DMS 273 treated with DMSO at 0.1 percent for 48 hours (cell line): Measurements from ENCODE around the gene ACOT11.

ENCODE experiments used
- DNase-seq: peaks from one replicate; lab custom pipeline; 2025; lab: John Stamatoyannopoulos, UW

Gene ACOT11

DNA sequence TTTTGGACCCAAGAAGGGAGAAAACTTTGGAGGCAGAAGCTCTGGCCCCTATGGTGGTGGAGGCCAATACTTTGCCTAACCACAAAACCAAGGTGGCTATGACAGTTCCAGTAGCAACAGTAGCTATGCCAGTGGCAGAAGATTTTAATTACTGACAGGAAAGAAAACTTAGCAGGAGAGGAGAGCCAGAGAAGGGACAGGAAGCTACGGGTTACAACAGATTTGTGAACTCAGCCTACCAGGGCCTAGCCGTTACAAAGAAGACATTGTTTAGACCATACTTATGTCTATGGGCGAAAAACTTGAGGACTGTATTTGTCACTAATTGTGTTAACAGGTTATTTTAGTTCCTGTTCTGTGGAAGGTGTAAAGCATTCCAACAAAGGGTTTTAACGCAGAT, 10.4 kb upstream of the ACOT11 start:
- no peak for DNase-seq

DNA sequence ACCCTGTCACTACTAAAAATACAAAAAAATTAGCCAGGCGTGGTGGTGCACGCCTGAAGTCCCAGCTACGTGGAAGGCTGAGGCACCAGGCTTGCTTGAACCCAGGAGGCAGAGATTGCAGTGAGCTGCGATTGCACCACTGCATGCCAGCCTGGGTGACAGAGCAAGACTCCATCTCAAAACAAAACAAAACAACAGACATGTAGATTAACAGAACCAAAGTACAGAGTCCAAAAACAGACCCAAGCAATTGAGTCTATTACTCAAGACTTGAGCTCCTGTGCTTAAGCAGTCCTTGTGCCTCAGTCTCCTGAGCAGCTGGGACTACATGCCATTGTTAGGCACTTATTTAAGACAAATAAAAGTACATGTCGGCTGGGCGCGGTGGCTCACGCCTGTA, 9.5 kb upstream of the ACOT11 start:
- no peak for DNase-seq

DNA sequence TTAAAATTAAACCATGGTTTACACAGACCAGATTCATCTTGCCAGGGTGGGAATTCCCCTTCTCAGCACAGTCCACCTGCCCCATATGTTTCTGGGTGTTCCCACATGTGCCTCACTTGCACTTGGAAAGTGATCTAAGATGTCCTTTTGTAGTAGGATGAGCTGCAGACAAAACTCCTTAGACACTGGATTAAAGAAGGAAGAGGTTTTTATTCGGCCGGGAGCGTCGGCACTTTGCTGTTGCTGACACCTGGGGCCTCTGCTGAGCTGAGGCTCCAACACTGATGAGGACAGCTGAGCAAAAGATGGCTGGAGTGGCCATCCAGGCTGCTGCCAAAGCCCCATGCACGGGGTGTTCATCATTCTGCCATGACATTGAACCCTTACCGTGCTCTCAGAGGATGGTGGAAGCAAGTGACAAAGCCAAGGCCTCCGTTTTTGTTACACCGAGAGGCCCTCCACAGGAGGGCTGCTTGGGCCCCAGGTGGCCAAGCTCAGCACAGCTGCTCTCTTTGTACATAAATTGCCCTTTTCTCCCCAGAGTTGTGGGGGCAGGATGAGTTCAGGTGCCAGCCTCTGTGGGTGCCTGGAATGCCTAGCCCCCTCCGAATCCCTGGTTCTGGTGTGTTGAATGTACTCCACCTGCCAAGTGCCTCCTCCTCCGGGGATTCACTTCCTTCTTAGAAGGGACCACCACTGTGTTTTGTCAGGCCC, 7.3 kb upstream of the ACOT11 start:
- no peak for DNase-seq

DNA sequence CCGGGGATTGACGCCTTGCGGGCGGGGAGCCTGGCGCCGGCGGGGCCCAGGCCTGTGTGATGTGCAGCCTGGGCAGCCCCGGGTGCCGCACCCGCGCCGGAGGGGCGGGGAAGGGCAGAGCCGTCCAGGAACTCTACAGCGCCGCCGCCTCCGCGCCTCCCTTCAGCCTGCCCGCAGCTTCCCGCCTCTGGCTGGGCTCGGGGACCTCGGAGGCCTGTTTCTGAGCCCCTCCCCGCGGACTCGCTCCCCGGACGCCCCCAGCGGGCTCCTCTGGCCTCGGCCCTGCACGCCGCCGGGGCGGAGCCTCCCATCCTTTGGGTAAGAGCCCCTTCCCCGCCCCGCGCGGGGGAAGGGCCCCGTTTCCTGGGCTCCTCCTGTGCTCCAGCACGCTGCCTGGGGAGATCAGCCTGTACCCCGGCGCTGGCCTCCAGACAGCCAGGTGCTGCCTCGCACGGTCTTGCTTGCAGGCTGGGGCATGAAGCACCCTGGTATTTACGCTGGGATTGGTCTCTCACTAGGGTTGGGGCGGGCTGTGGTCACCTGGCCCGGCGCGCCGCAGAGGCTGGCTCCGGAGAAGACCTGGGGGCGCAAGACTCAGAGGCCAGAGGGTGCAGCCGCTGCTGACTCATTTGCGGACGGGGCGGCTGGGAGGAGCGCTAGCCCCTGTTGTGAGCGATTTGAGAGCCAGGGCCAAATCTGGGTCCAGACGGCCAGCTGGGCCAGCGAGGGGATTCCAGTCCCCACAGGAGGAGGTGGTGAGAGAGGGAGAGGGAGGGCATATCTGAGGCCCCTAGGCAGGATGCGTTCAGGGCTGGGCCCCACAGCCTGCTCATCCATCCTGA, 5.7 kb upstream of the ACOT11 start:
- DNase-seq, result peak; percentile 58

DNA sequence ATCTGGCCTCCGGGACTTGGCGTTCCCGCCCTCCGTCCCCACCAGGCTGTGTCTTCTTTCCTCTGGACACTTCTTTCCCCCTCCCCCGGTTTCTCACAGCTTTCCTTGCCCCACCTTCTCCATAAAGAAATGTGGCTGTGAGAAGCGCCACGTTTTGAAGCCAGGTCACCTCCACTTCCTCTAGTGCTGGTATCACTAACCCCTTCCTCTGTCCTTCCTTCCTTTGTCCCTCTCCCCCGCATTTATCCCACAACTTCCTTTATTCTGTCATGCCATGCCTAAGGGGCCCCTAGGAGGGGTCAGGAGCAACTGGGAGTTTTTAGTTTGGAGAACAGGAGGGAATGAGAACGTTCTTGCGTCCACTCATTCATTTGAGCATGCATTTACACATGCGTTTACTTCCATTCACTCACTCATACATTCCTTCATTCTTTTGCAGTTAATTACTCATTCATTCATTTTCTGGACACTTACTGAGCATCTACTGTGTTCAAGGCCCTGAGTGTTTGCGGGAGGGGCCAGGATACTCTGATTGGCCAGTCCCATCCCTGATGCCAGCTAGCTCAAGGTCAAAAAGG, 5.0 kb upstream of the ACOT11 start:
- no peak for DNase-seq

DNA sequence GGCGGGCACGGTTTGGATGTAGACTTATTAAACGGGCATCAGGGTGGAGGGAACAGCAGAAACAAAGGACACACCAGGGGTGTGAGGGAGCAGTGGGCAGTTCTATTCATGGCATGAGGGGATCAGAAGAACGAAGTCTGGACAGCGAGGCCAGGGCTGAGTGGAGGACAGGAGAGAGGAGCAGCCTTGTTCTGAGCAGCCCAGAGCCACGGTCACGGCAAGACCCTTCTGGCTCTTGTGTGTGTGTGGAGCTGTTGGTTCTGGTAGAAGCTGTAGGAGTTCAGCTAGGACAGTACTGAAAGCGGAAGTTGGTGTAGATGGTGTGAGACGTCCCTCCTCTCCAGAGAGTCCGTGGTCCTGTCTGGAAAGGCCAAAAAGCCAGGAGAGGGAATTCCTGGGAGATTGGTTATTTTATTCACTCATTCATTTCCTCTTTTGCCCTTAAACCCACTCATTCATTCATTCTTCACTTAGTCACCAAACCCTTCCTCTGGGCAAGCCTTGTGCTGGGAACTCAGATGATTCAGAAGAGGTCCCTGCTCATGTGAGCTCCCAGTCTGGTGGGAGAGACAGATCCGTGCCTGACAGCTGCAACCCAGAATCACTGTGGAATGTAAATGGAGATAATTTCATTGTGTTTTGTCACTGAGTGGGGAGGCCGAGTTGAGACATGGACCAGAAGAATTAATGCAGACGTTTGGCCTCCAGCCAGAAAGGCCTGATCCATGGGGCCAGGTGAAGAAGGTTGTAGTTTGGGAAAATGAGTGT, 4.1 kb upstream of the ACOT11 start:
- no peak for DNase-seq

- DNase-seq, result no peak
Observed at GRCh38 chr1:54545916-54546635, 2.0 kb upstream of the ACOT11 start.

GRCh38 chr1:54546651-54547401, 1.2 kb upstream of the ACOT11 start:
- no peak for DNase-seq

- no peak for DNase-seq
Observed at GRCh38 chr1:54548389-54549044, 489 bp downstream of the ACOT11 start.

DNA sequence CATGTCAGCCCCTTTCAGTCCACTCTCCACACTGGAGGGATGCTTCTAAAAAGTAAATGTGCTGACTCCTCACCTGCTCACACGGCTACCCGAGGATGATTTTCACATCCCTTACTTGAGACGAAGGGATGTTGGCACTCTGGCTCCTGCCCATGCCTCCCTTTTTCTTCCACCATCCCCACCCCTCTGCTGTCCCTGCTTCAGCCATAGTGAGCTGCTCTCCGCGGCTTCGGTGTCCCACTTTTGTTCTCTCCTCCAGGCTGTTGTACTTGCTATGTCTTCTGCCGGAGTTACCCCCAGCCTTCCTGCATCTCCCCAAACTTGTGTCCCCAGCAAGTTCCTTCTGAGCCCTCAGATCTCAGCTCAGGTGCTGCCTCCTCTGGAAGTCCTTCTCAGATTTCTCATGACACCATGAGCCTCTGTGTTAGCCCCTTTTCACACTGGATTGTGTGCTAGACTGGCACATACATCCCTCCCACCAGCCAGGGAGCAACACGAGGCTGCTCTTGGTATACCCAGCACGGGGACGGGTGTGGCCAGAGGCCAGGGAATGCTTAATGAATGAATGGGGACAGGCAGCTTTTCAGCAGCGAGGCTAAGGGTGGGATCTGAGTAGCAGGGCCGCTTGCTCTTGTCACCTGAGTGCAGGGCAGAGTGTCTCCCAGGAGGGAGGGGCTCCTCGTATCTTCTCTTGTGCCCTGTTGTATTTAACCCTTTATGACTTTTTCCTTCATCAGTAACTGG, 1.3 kb downstream of the ACOT11 start:
- no peak for DNase-seq

GRCh38 chr1:54551891-54552290, 3.9 kb downstream of the ACOT11 start:
- no peak for DNase-seq

- DNase-seq, result no peak
Observed at GRCh38 chr1:54553602-54554313, 5.7 kb downstream of the ACOT11 start.

- no peak for DNase-seq
Observed at GRCh38 chr1:54556110-54556509, 8.1 kb downstream of the ACOT11 start.

GRCh38 chr1:54557671-54558355, 9.8 kb downstream of the ACOT11 start:
- DNase-seq, result no peak

DNA sequence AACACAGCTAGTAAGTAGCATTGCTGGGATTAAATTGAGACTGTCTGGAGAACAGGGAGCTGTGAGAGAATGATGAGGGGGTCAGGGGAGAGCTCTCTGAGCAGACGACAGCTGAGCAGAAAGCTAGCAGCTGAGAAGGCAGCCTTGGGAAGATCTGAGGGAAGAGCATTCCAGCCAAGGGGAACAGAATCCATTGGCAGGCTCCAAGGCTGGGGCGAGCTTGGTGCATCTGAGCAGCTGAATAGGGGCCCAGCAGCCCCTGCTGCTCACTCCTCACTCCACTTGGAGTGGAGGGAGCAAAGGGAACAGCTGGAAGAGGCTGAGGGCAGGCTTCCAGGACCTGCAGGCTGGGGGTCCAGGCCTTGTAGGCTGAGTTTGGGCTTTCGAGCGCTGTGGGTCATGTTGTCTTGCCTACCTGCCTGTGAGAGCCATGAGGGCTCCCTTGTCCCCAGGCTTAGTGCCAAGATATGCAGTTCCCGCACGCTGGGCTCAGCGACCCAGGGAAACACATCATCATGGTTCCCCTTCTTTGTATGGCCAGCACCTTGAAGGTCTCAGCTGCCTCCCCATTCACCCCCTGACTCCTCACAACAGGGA, 10.5 kb downstream of the ACOT11 start:
- DNase-seq, result peak; percentile 45

DNA sequence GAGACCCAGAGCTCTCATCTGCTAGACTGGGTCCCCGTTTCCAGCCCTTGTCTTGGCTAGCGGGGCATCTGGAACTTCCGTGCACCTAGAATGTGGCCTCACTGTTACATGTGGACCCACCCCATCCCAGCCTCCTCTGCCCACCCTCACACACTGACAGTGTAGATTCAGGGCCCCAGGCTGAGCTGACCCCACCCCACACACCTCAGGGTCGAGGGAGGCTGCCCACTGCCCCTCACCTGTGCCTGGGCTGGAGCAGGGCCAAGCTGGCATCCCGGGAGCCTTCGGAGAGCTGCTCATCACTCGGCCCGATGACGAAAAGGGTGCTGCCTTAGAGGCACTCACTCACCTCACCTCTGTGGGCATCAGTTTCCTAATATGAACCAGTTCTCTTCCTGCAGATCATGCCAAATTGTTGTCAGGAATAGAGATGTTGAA, 11.1 kb downstream of the ACOT11 start:
- no peak for DNase-seq

- DNase-seq, result peak; percentile 90
Observed at GRCh38 chr1:54559771-54560231, 11.8 kb downstream of the ACOT11 start.
